ENCODE measurements around the gene WHRN. TPM values are rescaled to one million over a fixed set of nuclear protein-coding genes. Genes with fewer than 3 reads are reported as not detected.

WHRN gene
- total and polyA plus RNA-seq, 2 of the 8 experiments (the other 6 are each of a cell fraction or from before 2014, with no cell fraction given): 4.4 to 7.7 TPM

DNA sequence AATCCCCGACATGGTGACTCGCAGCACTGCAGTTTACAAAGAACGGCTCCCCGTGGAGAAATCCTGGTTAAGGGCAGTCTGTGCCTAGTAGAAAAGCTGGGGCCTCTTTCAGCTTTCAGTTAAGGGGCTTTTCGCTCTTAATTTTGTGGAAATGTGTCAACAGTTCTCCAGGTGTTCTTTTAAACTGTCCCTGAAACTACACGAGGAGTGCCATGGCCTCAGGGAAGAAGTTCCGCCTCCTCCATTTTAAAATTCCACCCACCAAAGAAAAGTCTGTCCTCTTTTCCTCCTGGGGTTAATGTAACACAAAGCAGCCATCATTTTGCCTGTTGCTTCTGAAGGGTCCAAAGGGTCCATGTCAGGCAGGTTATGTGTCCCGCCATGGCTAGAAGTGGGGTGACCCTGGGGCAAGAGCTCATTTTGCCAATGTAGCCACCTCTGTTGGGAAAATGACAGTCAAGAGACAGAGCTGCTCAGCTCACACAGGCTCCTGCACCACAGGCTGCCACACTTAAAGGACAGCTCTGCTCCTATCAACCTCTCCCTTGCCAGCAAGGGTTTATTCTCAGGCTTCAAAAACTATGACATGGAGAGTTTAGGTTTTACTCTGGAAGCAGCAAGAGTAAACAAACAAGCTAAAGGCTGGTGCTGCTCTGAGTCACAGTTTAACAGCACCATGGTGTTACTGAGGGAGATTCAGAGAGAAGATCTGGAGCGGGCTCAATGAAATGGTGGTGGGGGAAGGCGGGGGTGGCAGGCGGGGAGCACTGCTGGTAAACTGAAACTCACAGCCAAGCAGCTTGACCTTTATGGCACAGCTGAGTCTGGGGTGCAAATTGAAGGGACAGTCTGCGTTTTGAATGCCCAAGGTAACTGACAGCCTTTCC lies 3.2 kb downstream of the WHRN start:
- Histone ChIP-seq H2BK12ac (ENCODE audit: low read depth, low read length) (no peak overlapping the region; the same call in 1 of the 2 replicates), H3K79me1 (ENCODE audit: low read depth, low read length) (no peaks in the 10 kb centered on the region; the same call in 1 of the 2 replicates), H4K8ac (ENCODE audit: extremely low read depth, insufficient read depth, low read length) (no peak overlapping the region), H3K27ac (ENCODE audit: low read depth, low read length) (peak overlapping the region; percentile 69; the same call in 1 of the 2 replicates), H2AK5ac (ENCODE audit: low read depth, low read length) (no peak overlapping the region), H3K56ac (replicated peaks; ENCODE audit: insufficient read length, low read depth, low read length) (no peak overlapping the region), H3K4me1 (replicated peaks in 1 of 4; ENCODE audit: control insufficient read depth in 3 of 4, insufficient read depth in 4 of 4, low read length in 3 of 4) (peaks cover 5 to 19% (median 12%) of the 10 kb centered on the region in 4 experiments), H2BK120ac (replicated peaks; ENCODE audit: low read depth, low read length) (peak overlapping the region; percentile 68), H3K4me3 (ENCODE audit: extremely low read depth in 1 of 4, insufficient read depth in 2 of 4, low read depth in 3 of 4, low read length in 4 of 4) (peak overlapping the region in 3 of 4 experiments; percentile 3 to 46 (median 23); a peak in 5 of 8 replicates), H3K9me3 (ENCODE audit: insufficient read depth in 2 of 2, low read depth in 1 of 2, low read length in 1 of 2) (no peaks in the 10 kb centered on the region), H2BK5ac (ENCODE audit: low read depth, low read length) (peak overlapping the region; percentile 6; the same call in 1 of the 2 replicates), H4K91ac (replicated peaks; ENCODE audit: insufficient read length, low read length) (peak overlapping the region; percentile 84), H2BK15ac (ENCODE audit: low read length) (no peak overlapping the region), H3K79me2 (ENCODE audit: control insufficient read depth in 1 of 2, insufficient read depth in 2 of 2, low read length in 2 of 2) (no peaks in the 10 kb centered on the region), H4K5ac (ENCODE audit: insufficient read length, low read depth, low read length) (peak overlapping the region; percentile 57), H2AFZ (ENCODE audit: low read length) (peak overlapping the region; percentile 56; the same call in 1 of the 2 replicates), H3K9ac (replicated peaks in 1 of 4; ENCODE audit: extremely low read depth in 1 of 4, low read depth in 3 of 4, low read length in 3 of 4) (peak overlapping the region in 2 of 4 experiments; percentile 52 to 63; a peak in 3 of 7 replicates), H3K27me3 (replicated peaks in 1 of 4; ENCODE audit: control insufficient read depth in 3 of 4, extremely low read depth in 1 of 4, insufficient read depth in 3 of 4, low read length in 3 of 4) (peaks cover 2 to 14% (median 8%) of the 10 kb centered on the region in 4 experiments; a peak in 6 of 7 replicates), H3K14ac (ENCODE audit: insufficient read length) (no peak overlapping the region), H3K4me2 (ENCODE audit: insufficient read depth in 1 of 2, low read depth in 2 of 2, low read length in 2 of 2) (peak overlapping the region; percentile 49 to 51), H3K4ac (replicated peaks; ENCODE audit: insufficient read length, low read depth, low read length) (no peak overlapping the region), H3K36me3 (ENCODE audit: control insufficient read depth in 2 of 4, insufficient read depth in 4 of 4, low read length in 3 of 4) (no peaks in the 10 kb centered on the region), H3K23me2 (ENCODE audit: low read depth, low read length) (peaks cover 14% of the 10 kb centered on the region; the same call in 1 of the 2 replicates), H3K23ac (ENCODE audit: insufficient read length) (no peak overlapping the region), H4K20me1 (replicated peaks in 1 of 2; ENCODE audit: control insufficient read depth in 1 of 2, insufficient read depth in 2 of 2, low read length in 2 of 2) (no peaks in the 10 kb centered on the region), H3K18ac (ENCODE audit: extremely low read depth, low read length) (peak overlapping the region; percentile 24; the same call in 1 of the 2 replicates), H2BK20ac (ENCODE audit: low read length) (no peak overlapping the region)
- WGBS, 2 experiments (ENCODE audit: extremely low coverage in 1 of 2, insufficient coverage in 1 of 2, insufficient read length in 1 of 2, insufficient replicate concordance in 2 of 2, low coverage in 1 of 2, low lambda C conversion rate in 2 of 2, missing lambda C conversion rate in 1 of 2): 43% methylated on average over 10 of the region's 12 CpGs; no CpG with 5 or more reads in 1 of the 2 experiments
- TF ChIP-seq YY1 (IDR thresholded peaks at IDR 0.05; ENCODE audit: low read depth, low read length) (peak; percentile 40; the same call in 1 of the 2 replicates), CHD1 (IDR thresholded peaks at IDR 0.05; ENCODE audit: low read depth, low read length) (no peak), SP1 (IDR thresholded peaks at IDR 0.05; ENCODE audit: low read depth, low read length) (0 out of 2 replicates have a peak, but pooled peaks have one; percentile 23), SIN3A (conservative IDR thresholded peaks at IDR 0.05 in 1 of 2, IDR thresholded peaks at IDR 0.05 in 1 of 2; ENCODE audit: low read depth in 1 of 2, low read length in 2 of 2) (0 out of 4 replicates have a peak, but pooled peaks of 1 of the 2 experiments have one; percentile 27), RNF2 (IDR thresholded peaks at IDR 0.05; ENCODE audit: borderline replicate concordance, low read depth, low read length, missing control alignments, poor library complexity, severe bottlenecking) (no peak), TAF1 (IDR thresholded peaks at IDR 0.05; ENCODE audit: low read depth, low read length) (peak; percentile 44; the same call in 1 of the 2 replicates), ASH2L (IDR thresholded peaks at IDR 0.05; ENCODE audit: low read length) (peak; percentile 62), POLR2A (IDR thresholded peaks at IDR 0.05; ENCODE audit: control extremely low read depth in 1 of 2, low read depth in 2 of 2, low read length in 2 of 2) (peak in 1 of 2 experiments; percentile 17; a peak in 2 of 3 replicates)
- peak in 1 of 2 experiments; percentile 57 for DNase-seq (ENCODE audit: low read depth in 1 of 2, low spot score in 2 of 2)
- no peak for FAIRE-seq
- CTCF ChIA-PET (ENCODE audit: partially characterized antibody): interaction anchor here (0.7 to 4.4 kb wide), 17 partner anchors 9 to 512 kb away, joined by 3 to 33 read pairs (median 4); partner anchors contain the start of gene TEX48
- POLR2A ChIA-PET (ENCODE audit: partially characterized antibody): interaction anchor here (0.7 to 1.6 kb wide), 8 partner anchors 8 to 152 kb away, joined by 3 to 5 read pairs (median 3); partner anchors contain the start of gene ATP6V1G1

Measured in H1 (cell line).